VCaP (cell line): ENCODE results near the gene CATSPER4.
A peak's percentile ranks its signal among the peaks of the same experiment; 100 is the strongest.

Experiments
- H3K27ac ChIP-seq: fragments of 450-650 bp; 2 replicates; pipeline ENCODE4 v1.5.1; 2017
- TF ChIP-seq, protein P1 (sequence below): fragments of 450-650 bp; conservative IDR thresholded peaks from 2 replicates; pipeline ENCODE4 v1.5.1; 2017; ENCODE audit warnings: mild to moderate bottlenecking, moderate library complexity

The CATSPER4 gene

DNA sequence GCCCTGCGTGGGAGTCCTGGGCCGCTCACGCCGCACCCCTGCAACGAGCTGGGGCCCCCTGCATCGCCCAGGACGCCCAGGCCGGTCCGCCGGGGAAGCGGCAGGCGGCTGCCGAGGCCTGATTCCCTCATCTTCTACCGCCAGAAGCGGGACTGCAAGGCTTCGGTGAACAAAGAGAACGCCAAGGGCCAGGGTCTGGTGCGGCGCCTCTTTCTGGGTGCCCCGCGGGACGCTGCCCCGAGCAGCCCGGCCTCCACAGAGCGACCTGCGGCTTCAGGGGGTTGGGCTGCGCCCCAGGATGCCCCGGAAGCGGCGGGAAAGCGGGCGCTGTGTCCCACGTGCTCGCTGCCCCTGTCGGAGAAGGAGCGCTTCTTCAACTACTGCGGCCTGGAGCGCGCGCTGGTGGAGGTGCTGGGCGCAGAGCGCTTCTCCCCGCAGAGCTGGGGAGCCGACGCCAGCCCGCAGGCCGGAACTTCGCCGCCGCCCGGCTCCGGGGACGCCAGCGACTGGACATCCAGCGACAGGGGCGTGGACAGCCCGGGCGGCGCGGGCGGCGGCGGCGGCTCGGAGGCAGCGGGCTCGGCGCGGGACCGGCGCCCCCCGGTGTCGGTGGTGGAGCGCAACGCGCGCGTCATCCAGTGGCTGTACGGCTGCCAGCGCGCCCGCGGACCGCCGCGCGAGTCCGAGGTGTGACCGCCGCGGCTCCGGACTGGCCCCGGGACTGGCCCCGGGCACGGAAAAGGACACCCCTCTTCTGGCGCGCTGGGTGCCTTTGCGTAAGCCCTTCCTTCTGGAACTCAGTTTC is 28.8 kb upstream of the CATSPER4 start:
- peak overlapping the region; percentile 71 for H3K27ac ChIP-seq
- TF ChIP-seq, protein P1, sequence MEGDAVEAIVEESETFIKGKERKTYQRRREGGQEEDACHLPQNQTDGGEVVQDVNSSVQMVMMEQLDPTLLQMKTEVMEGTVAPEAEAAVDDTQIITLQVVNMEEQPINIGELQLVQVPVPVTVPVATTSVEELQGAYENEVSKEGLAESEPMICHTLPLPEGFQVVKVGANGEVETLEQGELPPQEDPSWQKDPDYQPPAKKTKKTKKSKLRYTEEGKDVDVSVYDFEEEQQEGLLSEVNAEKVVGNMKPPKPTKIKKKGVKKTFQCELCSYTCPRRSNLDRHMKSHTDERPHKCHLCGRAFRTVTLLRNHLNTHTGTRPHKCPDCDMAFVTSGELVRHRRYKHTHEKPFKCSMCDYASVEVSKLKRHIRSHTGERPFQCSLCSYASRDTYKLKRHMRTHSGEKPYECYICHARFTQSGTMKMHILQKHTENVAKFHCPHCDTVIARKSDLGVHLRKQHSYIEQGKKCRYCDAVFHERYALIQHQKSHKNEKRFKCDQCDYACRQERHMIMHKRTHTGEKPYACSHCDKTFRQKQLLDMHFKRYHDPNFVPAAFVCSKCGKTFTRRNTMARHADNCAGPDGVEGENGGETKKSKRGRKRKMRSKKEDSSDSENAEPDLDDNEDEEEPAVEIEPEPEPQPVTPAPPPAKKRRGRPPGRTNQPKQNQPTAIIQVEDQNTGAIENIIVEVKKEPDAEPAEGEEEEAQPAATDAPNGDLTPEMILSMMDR, result peak; percentile 63

DNA sequence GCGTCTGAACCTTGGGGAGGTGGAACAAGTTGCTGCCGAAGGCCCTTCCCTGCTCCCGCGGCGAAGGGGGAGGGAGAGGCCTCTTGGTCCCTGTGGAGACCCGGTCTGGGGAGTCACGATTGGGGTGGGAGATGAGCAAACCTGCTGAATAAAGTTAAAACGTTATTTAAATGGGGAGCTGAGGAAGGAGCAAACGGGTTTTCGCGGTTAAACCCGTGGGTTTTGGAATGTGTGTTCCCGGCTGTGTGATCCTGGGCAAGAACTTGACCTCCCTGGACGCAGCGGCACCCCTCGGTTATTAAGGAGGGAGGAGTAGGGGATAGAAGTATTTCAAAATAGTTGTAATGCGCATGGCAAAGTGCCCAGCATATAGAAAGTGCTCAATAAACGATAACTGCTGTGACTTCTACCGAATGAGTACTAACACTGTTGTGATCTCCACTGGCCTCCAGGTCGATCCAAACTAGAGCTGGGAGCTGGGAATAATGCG is 28.1 kb upstream of the CATSPER4 start:
- H3K27ac ChIP-seq, result peak overlapping the region; percentile 71
- TF ChIP-seq, protein P1, result no peak

DNA sequence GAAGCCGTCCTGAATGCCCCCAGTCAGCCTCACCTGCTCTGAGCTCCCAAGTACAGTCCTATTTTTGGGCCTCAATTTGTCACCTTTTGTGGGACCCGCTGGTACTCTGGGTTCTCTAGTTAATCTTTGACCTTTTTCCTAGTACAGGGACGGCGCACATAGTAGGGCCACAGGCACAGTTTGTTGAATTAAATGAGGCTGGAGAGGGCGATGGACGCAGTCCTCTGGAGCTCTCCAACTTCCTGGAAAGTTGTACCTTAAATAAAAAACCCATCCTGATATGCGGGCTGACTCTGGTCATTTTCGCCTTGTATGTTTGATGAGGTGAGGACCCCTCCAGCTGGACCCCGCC is 26.7 kb upstream of the CATSPER4 start:
- no peak overlapping the region for H3K27ac ChIP-seq
- TF ChIP-seq, protein P1, result no peak

DNA sequence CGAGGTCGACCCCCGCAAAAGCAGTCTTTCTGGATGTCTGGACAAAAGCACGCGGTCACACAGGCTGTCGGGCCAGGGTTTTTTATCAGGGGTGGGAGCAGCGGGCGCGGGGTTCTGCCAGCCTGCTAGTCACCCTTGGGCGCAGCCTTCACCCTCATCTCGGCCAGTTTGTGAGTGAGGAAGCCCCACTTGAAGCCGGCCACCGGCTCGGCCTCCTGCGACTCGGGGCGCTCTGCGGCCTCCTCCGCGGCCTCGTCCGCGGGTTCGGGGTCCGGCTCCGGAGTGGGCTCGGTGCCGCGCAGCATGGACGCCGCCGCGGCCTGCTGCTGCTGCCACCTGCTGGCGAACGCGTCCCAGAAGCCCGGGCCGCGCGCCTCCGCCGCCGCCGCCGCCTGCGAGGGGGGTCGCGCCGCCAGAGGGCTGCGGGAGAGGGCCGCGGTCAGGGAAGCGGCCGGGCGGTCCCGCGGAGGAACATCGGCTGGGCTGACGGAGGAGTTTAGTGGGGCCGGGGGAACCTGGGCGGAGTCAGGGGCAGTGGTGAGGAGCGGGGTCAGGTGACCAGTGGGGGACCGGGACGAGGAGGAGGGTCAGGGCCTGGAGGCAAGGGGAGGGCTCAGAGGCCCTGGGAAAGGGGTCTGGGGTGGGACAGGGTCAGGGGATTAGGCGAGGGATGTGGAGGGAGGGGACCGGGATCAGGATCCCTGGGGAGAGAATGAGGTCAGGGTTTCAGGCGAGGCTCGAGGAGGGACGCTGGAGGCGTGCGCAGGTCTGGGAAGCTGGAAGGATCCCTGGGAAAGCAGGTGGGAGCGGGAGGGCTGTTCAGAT is 26.2 kb upstream of the CATSPER4 start:
- H3K27ac ChIP-seq, result peak overlapping the region; percentile 53; the same call in 1 of the 2 replicates

DNA sequence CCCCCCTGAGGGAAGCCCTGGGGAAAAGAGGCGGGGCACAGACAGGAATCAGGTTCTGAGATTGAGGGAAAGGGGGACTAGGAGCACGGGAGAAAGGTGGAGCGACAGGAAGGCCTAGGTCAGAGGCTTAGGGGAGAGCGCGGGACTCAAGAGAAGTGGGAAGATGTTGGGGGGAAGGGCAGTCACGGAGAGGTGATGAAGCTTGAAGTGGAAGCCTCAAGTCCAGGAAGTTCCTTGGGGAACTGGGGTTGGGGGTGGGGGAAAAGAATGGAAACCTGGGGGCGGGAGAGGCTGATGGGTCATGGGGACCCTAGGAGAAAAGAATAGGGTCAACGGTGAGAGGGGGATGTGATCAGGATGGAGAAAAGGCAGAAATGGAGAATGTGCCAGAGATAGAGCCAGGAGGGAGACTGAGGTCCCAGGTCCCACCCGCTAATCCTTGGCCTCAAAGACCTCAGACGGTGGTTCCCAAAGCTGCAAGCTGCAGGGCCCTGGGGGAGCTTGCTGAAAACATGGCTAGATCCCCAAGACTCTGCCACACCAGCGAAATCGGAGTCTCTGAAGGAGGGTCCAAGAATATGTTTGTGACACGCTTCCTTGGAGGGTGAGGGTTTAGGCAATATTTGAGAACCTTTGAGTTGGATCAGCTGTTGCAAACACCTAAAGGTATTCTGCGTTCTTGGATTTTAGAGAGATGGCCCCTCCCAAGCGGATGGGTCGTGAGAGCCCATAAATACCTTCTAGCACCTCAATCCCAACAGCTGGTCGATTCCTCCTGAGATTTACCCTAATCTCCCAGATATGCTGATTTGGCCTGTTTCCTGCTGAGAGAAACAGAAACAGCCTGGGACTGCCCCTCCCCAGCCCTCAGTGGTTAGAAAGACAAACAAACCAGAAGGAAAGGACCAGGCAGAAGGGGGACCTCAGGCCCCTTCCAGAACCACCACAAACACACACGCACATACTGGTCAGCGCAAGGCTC is 25.2 kb upstream of the CATSPER4 start:
- no peak overlapping the region for H3K27ac ChIP-seq
- TF ChIP-seq, protein P1, result no peak

More for the DNA sequence above, 26.2 kb upstream of the CATSPER4 start:
- TF ChIP-seq, protein P1, result peak; percentile 93

DNA sequence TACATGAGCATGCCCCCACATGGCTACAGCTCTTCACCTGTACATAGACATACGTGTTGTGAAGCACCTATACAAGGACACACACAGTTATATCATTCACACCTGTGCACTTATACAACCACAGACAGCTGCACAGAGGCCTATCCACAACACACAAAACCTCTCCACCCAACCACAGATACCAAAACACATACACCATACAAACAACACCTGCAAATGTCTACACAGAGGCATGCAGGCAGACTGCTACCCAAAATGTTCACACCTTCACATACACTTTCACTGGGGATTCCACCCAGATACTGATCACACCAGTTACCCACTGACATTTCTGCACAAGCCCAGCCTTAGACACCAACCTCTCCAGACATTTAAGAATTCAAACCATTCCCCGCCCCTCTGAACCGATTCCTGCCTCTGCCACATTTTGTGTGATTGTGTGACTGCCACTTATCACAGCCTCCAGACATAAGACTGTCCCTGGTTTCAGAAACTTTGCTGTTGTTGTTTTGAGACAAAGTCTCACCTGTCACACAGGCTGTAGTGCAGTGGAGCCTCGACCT is 23.6 kb upstream of the CATSPER4 start:
- TF ChIP-seq, protein P1, result no peak
- H3K27ac ChIP-seq, result no peak overlapping the region
